Measurements from ENCODE around the gene CCT6A. TPM values are rescaled to one million over a fixed set of nuclear protein-coding genes. Genes with fewer than 3 reads are reported as not detected.

Gene CCT6A
- total RNA-seq, 3 donors from 2014 or later (not counting 1 experiment from before 2014, with no cell fraction given): 48.1 to 65.3 (median 48.3) TPM

- H3K36me3 Mint-ChIP-seq: no peaks in the 10 kb centered on the region
- H3K4me1 Mint-ChIP-seq: peaks cover 4 to 18% of the 10 kb centered on the region in 2 donors
- intact Hi-C loops (cut with micrococcal nuclease): loop anchor here (1.0 to 10.0 kb wide), 3 partner anchors 13 to 476 kb away; partner anchors contain the start of genes CHCHD2, SUMF2 and VOPP1
- TF ChIP-seq CTCF (IDR thresholded peaks at IDR 0.05): no peak
- ATAC-seq (no peak), DNase-seq (no peak)
- WGBS (ENCODE audit: insufficient coverage): 2% methylated on average over 9 of the region's 9 CpGs
- peak overlapping the region; percentile 88 for H3K4me3 Mint-ChIP-seq
- Histone ChIP-seq H3K4me1 (ENCODE audit: control insufficient read depth, insufficient read depth, low read length) (peaks cover 27% of the 10 kb centered on the region), H3K4me3 (ENCODE audit: low read length) (peak overlapping the region; percentile 74), H3K27me3 (ENCODE audit: control insufficient read depth, insufficient read depth, low read length) (no peaks in the 10 kb centered on the region), H3K27ac (ENCODE audit: low read length) (peak overlapping the region; percentile 71), H3K9me3 (ENCODE audit: control insufficient read depth, insufficient read depth, low read length) (no peaks in the 10 kb centered on the region), H3K36me3 (ENCODE audit: control insufficient read depth, insufficient read depth, low read length) (peaks cover 20% of the 10 kb centered on the region)
- H3K9me3 Mint-ChIP-seq: no peaks in the 10 kb centered on the region
- no peaks in the 10 kb centered on the region for H3K27me3 Mint-ChIP-seq (ENCODE audit: low read depth in 2 of 2)
- peak overlapping the region; percentile 83 to 93 for H3K27ac Mint-ChIP-seq
Measured at GRCh38 chr7:56051053-56051338, 569 bp upstream of the CCT6A start.

GRCh38 chr7:56053379-56053778, 1.8 kb downstream of the CCT6A start:
- Histone ChIP-seq H3K36me3 (ENCODE audit: control insufficient read depth, insufficient read depth, low read length) (peaks cover 43% of the 10 kb centered on the region), H3K9me3 (ENCODE audit: control insufficient read depth, insufficient read depth, low read length) (no peaks in the 10 kb centered on the region), H3K27ac (ENCODE audit: low read length) (no peak overlapping the region), H3K4me1 (ENCODE audit: control insufficient read depth, insufficient read depth, low read length) (peaks cover 27% of the 10 kb centered on the region), H3K27me3 (ENCODE audit: control insufficient read depth, insufficient read depth, low read length) (no peaks in the 10 kb centered on the region), H3K4me3 (ENCODE audit: low read length) (no peak overlapping the region)
- H3K36me3 Mint-ChIP-seq: peaks cover 6% of the 10 kb centered on the region
- H3K9me3 Mint-ChIP-seq: no peaks in the 10 kb centered on the region
- ATAC-seq (no peak), DNase-seq (no peak)
- peaks cover 4 to 18% of the 10 kb centered on the region in 2 donors for H3K4me1 Mint-ChIP-seq
- WGBS (ENCODE audit: insufficient coverage): 86% methylated on average over 9 of the region's 9 CpGs
- TF ChIP-seq CTCF (IDR thresholded peaks at IDR 0.05): no peak
- H3K27me3 Mint-ChIP-seq (ENCODE audit: low read depth in 2 of 2): no peaks in the 10 kb centered on the region
- peak overlapping the region; percentile 21 for H3K4me3 Mint-ChIP-seq
- H3K27ac Mint-ChIP-seq: peak overlapping the region; percentile 83 to 93
- intact Hi-C loops (cut with micrococcal nuclease): loop anchor here (5.0 to 10.0 kb wide), 2 partner anchors 54 to 479 kb away; partner anchors contain the start of genes CHCHD2 and VOPP1

DNA sequence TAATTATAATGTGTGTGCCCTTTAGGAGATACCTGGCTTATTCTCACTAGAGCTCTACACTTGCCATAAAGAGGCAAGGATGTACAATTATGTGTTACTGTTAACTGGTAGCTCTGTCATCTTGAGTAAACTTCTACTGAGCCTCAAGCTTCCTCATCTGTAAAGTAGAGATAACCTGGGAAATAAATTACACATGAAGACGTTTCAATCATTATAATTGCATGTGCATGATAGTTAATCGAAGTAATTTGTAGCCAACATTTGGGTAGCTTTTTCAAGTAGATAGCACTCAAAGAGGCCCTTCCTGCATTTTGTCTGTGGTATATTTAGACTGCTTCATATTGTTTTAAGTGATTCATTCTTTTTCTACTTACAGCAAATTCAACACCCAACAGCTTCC, 2.4 kb downstream of the CCT6A start:
- Mint-ChIP-seq H3K4me1 (peaks cover 4 to 18% of the 10 kb centered on the region in 2 donors), H3K36me3 (peaks cover 6% of the 10 kb centered on the region), H3K9me3 (no peaks in the 10 kb centered on the region), H3K27ac (peak overlapping the region in 1 of 2 donors; percentile 43), H3K4me3 (peak overlapping the region; percentile 40), H3K27me3 (ENCODE audit: low read depth in 2 of 2) (no peaks in the 10 kb centered on the region)
- DNase-seq (no peak), ATAC-seq (no peak)
- 100% methylated on average over 2 of the region's 2 CpGs for WGBS (ENCODE audit: insufficient coverage)
- intact Hi-C loops (cut with micrococcal nuclease): loop anchor here (5.0 to 10.0 kb wide), 2 partner anchors 53 to 479 kb away; partner anchors contain the start of genes CHCHD2 and VOPP1
- H3K4me1 ChIP-seq (ENCODE audit: control insufficient read depth, insufficient read depth, low read length): peaks cover 27% of the 10 kb centered on the region
- no peaks in the 10 kb centered on the region for H3K27me3 ChIP-seq (ENCODE audit: control insufficient read depth, insufficient read depth, low read length)
- H3K36me3 ChIP-seq (ENCODE audit: control insufficient read depth, insufficient read depth, low read length): peaks cover 49% of the 10 kb centered on the region
- no peak overlapping the region for H3K4me3 ChIP-seq (ENCODE audit: low read length)
- TF ChIP-seq CTCF (IDR thresholded peaks at IDR 0.05): no peak
- no peaks in the 10 kb centered on the region for H3K9me3 ChIP-seq (ENCODE audit: control insufficient read depth, insufficient read depth, low read length)
- no peak overlapping the region for H3K27ac ChIP-seq (ENCODE audit: low read length)

GRCh38 chr7:56062382-56062781, 10.8 kb downstream of the CCT6A start:
- TF ChIP-seq CTCF (IDR thresholded peaks at IDR 0.05): no peak
- intact Hi-C loops (cut with micrococcal nuclease): loop anchor here (5.0 kb wide), 2 partner anchors 110 to 695 kb away; partner anchors contain the start of genes LANCL2 and MRPS17
- Histone ChIP-seq H3K27ac (ENCODE audit: low read length) (no peak overlapping the region), H3K36me3 (ENCODE audit: control insufficient read depth, insufficient read depth, low read length) (peaks cover 48% of the 10 kb centered on the region), H3K9me3 (ENCODE audit: control insufficient read depth, insufficient read depth, low read length) (no peaks in the 10 kb centered on the region), H3K4me3 (ENCODE audit: low read length) (no peak overlapping the region), H3K27me3 (ENCODE audit: control insufficient read depth, insufficient read depth, low read length) (no peaks in the 10 kb centered on the region), H3K4me1 (ENCODE audit: control insufficient read depth, insufficient read depth, low read length) (peaks cover 14% of the 10 kb centered on the region)
- H3K27ac Mint-ChIP-seq: peak overlapping the region; percentile 95 to 98
- ATAC-seq (no peak), DNase-seq (no peak)
- H3K36me3 Mint-ChIP-seq: peaks cover 21% of the 10 kb centered on the region
- whole genome bisulfite sequencing (ENCODE audit: insufficient coverage): 81% methylated on average over 2 of the region's 2 CpGs
- no peaks in the 10 kb centered on the region for H3K27me3 Mint-ChIP-seq (ENCODE audit: low read depth in 2 of 2)
- peak overlapping the region; percentile 95 for H3K4me3 Mint-ChIP-seq
- H3K4me1 Mint-ChIP-seq: peaks cover 27 to 31% of the 10 kb centered on the region in 2 donors
- no peaks in the 10 kb centered on the region for H3K9me3 Mint-ChIP-seq
